ENCODE data around the gene ING4. TPM values are rescaled to one million over a fixed set of nuclear protein-coding genes. Genes with fewer than 3 reads are reported as not detected.
A peak's percentile ranks its signal among the peaks of the same experiment; 100 is the strongest.

ING4 gene
- polyA plus RNA-seq, 4 donors = 96.8 to 126 (median 114) TPM

DNA sequence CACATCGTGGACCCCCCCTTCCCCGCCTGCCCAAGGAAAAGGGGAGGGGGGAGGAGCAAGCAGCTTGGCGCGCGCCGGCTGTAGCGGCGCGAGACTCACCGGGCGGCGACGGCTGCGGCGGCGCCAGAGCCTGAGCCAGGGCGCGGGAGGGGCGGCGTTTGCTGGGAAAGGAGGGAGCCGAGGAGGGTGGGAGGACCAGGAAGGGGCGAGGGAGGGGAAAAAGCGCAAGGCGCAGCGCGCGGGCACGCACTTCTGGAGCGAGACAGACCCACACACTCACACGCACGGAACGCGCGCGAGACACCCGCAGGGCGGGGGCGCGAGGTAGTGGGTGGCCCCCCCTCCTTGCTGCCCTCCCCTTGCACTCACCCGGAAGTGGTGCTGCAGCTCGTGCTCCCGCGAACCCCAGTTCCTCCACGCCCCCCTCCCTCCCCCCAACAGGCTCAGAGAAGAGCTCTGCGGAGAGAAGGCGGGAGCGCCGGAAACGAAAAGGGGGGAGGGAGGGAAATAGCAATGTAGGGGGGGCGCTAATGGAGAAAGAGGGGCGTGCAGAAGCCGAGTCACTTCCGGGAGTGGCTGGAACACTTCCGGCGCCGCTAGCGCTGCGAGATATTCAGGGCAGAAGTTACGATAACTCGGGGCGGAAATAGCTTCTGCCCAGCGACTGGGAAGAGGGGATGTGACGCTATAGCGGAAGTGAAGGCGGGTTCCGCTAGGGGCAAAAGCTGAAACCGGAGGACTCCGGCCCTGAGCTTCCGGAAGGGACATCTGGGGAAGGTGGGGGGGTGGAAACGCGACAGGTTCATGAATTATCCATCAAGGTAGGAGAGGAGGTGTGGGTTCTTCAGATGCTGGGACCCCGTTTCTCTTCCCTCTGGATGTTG is 26.3 kb upstream of the ING4 start, which contains the start of gene ZNF384:
ZNF384 (minus strand) TSS at position 377 of the 884 bp plus-strand sequence. CDS start 9,855 bp downstream, outside the sequence.
- DNase-seq (ENCODE audit: low read depth in 4 of 4, low spot score in 3 of 4) = peak; percentile 98 to 99 (median 98)

DNA sequence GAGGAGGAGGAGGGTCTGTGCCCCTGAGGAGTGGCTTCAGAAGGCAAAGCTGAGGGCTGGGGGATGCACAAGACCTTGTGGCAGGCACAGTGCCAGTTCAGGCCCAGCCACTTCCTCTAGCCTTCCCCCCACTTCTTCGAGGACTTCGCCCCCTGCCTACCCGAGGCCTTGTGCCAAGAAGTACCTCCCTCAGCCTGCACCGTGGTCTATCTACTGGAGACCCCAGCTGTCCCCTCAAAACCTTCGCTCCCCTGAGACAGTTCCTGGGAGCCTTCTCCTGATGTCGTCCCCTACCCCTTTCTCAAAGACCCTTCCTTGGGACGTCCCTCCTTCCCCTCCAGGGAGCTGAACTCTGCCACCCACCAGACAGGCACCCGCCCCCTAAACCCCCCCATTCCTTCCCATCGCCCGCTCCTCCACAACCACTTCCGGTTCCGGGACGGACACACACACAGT is 25.7 kb upstream of the ING4 start:
- peak in 1 of 4 donors; percentile 75 for DNase-seq (ENCODE audit: low read depth in 4 of 4, low spot score in 3 of 4)

DNA sequence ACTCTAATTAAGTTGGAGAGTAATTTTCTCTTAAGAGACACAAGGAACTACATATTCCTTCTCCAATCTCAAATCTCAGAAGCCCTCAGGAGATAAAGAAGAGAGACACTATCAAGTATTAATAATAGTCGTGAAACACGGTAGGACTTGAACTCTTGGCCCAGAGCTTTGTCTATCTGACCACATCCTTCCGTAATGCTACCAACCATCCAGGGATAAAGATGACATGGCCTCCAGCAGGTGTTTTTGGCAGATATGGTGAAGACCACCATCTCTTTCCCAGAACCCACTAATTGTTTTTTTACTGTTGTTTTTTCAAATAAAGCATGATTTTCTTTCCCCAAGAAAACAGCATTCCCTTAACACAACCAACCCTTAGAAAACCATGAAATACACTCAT is 22.9 kb upstream of the ING4 start:
- no peak for DNase-seq (ENCODE audit: low read depth in 4 of 4, low spot score in 3 of 4)

DNA sequence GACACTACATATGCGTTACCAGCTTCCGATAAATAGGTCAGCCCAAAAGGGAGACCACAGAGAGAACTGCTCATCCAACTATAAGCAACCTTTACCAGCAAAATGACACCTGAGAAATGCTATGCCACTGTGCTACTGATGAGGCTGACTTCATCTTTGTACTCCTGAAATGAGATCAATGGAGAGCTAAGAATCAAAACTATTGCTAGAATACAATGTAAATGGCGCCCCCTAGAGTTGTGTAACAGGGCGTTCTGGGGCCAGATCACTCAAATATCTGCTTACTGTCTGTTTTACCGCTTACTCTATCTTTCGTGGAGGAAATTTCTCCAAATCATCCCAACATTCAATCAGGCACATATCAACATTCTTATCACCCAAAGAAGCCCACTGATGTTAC is 21.7 kb upstream of the ING4 start:
- DNase-seq (ENCODE audit: low read depth in 4 of 4, low spot score in 3 of 4) = no peak

DNA sequence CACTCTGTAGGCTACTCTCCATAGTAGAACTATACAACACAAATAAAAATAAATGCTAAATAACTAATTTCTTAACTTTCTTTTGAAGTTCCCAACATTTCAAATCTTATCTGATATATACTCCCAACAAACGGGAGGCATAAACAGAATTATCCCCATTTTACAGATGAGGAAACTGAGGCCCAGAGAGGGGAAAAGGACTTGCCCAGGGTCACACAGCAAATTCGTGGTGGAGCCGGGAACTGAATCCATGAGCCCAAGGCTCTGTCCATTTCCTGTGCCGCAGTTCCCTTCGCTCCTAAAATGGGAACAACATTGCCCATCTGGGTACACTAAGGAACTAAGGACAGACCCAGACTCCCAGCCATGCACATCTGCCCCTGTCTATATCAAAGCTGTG is 14.0 kb upstream of the ING4 start:
- DNase-seq (ENCODE audit: low read depth in 4 of 4, low spot score in 3 of 4) = no peak

DNA sequence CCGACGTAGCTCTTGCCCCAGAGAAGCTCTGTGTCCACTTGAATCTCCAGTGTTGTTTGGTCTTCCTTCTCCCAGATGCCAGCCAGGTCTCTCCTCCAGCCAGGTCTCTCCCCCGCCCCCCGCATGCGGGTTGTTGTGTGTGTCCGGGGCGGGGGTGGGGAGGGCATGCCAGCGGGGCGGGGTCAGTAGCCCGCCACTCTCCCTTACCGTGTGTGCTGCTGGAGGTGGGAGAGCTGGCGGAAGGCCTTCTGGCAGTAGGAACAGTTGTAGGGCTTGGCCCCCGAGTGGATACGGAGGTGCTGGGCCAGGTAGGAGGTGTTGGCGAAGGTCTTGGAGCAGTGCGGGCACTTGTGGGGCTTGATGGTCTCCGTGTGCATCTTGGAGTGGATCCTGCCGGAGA is 9.2 kb upstream of the ING4 start:
- DNase-seq (ENCODE audit: low read depth in 4 of 4, low spot score in 3 of 4) = no peak

DNA sequence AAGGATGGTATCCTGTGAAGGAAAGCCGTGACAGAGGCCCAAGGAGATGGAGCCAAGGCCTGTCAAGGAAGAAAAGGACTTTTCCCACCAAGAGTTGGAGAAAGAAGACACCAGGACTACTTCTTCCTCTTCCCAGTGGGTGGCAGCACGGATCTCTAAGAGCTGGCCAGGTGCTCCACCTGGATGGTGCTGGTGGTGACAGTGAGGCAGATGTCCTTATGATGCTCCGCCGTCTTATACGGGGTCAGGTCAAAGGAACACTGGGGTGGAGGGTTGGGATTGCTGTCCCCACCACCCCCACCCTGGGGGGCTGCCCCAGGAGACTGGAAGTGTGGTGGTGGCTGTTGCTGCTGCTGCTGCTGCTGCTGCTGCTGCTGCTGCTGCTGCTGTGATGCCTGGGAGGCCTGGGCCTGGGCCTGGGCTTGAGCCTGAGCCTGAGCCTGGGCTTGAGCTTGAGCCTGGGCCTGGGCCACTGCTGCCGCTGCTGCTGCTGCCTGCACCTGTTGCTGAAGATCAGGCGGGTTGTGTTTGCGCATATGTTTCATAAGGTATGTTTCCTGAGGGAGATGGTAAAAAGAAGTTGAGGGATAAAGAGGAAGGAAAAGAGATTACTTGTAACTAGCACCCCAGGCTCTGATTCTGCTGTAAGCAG is 4.8 kb upstream of the ING4 start:
- no peak for DNase-seq (ENCODE audit: low read depth in 4 of 4, low spot score in 3 of 4)

DNA sequence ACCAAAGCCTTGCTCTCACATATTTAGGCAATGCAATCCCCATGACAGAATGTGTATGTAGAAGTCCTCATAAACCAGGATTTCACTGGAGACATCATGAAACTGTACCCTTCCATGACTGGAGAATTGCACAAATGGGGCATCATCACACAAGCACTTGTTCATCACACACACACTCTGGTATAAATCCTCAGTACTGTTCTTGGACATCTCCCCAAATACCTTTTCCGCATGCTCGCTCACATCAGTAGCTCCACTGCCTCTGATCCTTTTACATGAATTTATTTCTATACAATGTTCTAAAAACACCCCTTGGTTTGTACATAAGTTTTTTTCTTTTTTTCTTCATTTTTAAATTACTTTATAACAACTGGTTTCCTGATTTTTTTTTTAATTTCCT is 3.3 kb upstream of the ING4 start:
- no peak for DNase-seq (ENCODE audit: low read depth in 4 of 4, low spot score in 3 of 4)

DNA sequence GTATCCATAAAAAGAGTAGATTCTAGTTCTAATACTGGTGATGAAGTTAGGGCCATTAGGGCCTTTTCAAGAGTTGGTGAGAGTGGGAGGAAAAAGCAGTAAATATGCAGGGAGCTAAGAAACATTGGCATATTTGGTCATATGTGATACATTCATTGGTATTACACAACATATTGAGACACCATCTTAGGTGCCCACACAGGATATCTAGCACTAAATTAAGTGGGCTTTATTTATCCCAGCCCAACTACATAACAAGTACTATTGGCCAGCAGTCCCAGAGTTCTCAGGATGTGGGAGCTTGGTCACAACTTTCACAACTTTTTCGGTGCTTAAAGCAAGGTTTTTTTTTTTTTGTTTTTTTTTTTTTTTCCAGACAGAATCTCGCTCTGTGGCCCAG is 2.0 kb upstream of the ING4 start:
- DNase-seq (ENCODE audit: low read depth in 4 of 4, low spot score in 3 of 4) = no peak

DNA sequence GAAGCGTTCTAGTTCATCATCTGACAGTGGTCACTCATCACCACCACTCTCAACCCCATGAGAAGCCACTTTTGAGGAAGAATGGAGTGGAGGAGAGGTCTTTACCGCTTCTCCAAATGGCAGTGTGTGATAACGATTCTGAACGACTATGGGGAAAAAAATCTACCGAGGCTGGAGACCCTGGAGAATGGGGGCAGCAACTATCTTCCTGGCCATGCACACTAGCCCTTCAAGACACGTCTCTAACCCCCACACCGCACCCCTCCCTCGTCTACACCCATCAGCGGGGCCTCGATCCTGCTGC is 365 bp downstream of the ING4 start:
- no peak for DNase-seq (ENCODE audit: low read depth in 4 of 4, low spot score in 3 of 4)

DNA sequence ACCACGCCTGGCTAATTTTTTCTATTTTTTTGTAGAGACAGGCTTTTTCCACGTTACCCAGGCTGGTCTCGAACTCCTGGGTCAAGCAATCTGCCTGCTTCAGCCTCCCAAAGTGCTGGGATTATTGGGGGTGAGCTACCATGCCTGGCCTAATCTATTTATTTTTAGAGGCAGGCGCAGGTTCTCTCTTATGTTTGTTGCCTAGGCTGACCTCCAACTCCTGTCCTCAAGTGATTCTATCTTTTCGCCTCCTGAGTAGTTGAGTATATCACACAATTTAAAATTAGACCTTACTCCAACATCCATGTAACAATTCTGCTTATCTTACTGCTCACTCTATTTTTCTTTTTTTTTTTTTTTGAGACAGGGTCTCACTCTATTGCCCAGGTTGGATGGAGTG is 8.9 kb downstream of the ING4 start:
- no peak for DNase-seq (ENCODE audit: low read depth in 4 of 4, low spot score in 3 of 4)

DNA sequence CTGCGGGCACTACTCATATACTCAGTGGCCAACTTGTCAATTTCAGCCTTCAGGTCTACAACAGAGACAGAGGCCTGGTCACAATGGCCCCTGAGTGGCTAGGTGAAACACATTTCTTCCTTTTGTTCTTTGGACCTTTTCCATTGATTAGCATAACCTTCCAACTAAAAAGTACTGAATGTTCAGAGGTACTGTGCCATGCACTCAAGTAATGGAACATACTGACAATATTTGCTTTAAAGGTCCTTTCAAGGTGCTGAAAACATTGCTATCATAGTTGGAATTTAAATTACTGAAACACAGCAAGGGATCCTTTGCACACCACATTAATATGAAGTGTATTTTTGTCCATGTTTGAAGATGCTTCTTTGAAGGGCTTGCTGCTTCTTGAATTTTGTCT is 9.6 kb downstream of the ING4 start:
- no peak for DNase-seq (ENCODE audit: low read depth in 4 of 4, low spot score in 3 of 4)

DNA sequence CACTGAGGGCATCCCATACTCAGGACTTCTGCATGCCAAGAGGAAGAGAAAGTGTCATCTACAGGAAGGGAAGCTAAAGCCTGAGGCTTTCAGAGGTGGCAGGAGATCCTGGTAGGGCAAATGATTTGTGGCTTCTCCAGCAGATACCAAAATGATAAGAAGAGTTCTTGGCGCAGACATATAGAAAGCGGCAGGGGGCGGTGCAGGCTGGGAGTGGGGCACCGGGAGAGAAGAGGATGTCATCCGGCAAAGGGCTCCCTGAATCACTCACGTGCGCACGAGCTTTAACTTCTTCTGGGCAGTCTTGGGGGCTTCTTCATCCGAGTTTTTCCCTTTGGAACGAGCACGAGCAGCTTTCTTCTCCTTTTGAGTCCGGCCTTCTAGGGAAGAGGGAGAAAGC is 10.5 kb downstream of the ING4 start:
- DNase-seq (ENCODE audit: low read depth in 4 of 4, low spot score in 3 of 4) = no peak

DNA sequence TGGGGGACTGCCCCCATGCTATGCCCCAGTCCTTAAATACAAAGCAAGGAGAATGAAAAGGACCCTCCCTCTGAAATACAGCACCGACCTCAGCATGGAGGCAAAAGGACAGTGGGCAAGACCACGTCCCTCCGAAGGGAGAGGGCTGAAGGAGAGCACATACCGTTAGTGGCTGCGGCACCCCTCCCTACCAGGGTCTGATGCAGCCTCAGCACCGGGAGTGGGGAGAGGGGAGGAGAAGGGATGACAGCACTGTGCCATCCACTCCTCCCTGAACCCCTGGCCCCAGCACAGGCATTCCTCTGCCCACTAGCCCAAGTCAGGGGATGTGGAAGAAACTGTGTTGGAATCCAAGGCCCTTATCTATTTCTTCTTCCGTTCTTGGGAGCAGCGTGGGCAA is 12.1 kb downstream of the ING4 start:
- no peak for DNase-seq (ENCODE audit: low read depth in 4 of 4, low spot score in 3 of 4)

DNA sequence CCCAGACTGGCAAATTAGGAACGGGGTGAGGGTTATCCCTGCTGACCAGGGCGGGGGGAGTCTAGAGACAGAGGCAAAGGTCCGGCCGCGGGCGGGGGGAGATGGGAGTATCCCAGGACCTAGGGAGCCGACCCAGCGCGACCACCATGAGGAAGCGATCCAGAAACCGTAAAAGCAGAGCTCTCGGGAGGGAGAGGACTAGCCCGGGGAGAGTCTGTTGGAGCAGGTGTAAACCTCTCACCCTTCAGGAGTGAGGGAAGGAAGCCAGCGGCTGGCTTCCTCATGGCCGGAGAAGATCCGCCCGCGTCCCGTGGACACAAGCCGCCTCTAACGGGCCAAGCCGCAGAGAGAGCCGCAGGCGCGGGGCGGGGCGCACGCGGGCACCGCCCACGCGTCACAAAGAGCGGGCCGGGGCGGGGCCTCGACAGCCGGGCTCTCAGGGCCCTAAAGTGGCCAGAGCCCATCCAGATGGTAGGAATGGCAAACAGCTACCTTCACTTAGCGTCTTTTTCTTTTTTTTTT is 15.8 kb downstream of the ING4 start, which contains the start of gene ACRBP:
ACRBP (minus strand) TSS at position 350 of the 522 bp plus-strand sequence; CDS start at position 284, 66 bp downstream.
- DNase-seq (ENCODE audit: low read depth in 4 of 4, low spot score in 3 of 4) = peak in 2 of 4 donors; percentile 51 to 61

DNA sequence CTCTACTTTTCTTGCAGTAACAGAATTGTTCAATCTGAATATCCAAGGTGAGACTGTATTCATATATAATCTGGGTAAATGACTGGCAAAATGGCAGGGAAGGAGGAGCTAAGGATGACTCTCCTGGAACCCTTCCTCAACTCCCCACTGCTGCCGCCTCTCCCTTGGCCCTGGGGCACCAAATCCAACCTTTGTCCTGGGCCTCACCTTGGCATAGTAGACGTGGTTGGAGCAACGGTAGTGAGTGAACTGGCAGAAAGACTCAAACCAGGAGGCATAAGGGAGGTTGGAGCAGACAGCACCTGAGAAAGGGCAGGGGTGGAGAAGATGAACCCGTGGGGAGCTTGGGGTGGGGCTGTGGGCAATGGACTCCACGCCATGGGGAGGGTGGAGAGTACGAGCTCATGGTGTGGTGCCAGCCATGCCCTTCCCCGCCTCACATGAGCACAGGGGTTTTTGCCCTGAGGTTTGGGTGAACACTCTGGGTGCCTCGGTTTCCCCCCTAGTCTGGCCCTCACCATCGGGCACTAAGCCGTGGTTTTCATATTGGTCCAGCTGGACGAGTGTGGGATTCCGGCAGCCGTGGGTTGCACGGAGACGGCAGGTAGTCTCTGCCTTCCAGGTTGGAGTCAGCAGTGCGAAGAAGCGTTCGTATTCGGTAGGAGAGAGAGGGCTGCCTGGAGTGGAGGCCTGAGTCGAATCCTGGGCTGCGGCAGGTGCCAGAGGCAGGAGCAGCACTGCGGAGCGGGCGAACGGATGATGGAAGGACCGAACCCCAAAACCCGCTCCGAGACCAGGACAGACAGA is 16.4 kb downstream of the ING4 start:
- no peak for DNase-seq (ENCODE audit: low read depth in 4 of 4, low spot score in 3 of 4)

DNA sequence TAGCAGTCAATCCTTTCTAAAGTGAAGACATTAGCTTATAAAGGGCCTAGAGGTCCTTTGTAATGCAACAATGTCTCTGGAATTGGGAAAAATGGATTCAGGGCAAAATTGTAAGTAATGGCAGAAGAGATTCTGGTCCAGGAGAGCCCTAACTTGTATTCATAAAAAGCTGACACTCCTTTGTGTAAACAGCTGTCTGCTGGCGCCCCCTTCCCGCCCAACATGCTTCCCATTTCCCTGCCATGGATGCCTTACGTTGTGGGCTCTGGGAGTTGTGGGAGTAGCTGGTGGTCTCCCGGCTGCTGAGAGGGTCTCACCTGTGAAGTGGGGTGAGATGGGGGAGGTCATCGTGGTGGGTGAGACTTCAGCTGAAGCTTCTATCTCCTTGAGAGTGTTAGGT is 18.0 kb downstream of the ING4 start:
- no peak for DNase-seq (ENCODE audit: low read depth in 4 of 4, low spot score in 3 of 4)

DNA sequence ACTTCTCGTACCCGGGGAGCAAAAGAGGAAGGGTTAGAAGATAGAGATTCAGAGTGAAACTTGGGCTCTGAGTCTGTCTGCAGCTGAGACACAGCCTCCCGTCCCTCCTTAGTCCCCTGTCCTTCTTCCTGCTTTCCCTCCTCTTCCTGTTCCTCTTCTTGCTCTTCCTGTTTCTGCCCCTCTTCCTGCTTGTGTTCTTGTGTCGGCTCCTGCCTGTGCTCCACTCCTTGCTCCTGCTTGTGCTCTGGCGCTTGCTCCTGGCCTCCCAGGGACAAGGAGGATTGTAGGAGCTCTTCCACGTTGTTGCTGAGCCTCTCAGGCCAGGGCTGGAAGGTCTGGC is 18.7 kb downstream of the ING4 start:
- no peak for DNase-seq (ENCODE audit: low read depth in 4 of 4, low spot score in 3 of 4)

DNA sequence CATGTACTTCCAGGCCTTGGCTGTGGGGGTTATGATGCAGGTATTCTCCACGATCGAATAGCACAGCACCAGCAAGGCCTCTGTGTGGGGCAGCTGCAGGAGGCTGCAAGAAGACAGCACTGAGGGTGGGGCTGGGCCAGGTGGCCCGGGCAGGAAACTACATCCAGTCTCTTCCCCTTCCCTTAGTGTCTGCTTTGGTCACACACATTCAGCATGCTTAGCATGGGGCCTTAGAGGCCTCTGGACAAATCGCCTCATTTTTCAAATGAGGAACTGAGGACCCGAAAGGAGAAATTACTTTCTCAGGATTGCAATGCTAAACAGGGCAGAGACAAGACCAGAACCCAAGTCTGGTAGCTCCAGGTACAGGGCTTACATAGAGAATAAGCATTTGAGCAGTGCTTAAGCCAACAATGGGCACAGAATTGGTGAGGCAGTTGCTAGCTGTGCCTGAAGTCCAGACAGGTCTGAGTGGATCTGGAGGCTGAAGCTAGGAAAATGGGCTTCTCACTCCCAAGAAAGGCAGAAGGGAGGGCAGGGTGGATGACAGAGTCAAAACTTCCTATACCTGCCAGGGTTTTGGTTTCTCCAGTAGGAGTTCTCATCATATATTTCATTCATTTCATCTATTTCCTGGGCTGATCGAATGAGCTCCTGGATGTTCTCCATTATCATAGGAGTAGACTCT is 19.2 kb downstream of the ING4 start:
- no peak for DNase-seq (ENCODE audit: low read depth in 4 of 4, low spot score in 3 of 4)

DNA sequence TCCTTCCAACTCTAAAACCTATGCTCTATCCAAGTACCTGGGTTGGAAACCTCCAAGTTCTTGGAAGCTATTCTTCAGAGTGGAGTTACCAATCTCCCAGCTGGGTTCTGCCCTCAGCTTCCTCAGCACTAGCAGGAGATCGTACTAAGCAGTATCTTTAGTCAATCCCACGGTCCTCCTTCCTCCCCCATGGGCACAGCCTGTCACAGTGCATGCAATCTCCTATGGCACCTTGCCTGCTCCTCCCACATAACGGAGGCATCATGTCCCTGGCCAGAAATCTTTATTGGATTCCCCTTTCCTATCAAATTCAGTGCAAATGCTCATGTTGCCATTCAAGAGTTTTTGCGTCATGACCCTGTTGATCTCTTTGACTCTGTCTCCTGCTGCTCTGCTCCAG is 21.8 kb downstream of the ING4 start:
- no peak for DNase-seq (ENCODE audit: low read depth in 4 of 4, low spot score in 3 of 4)

DNA sequence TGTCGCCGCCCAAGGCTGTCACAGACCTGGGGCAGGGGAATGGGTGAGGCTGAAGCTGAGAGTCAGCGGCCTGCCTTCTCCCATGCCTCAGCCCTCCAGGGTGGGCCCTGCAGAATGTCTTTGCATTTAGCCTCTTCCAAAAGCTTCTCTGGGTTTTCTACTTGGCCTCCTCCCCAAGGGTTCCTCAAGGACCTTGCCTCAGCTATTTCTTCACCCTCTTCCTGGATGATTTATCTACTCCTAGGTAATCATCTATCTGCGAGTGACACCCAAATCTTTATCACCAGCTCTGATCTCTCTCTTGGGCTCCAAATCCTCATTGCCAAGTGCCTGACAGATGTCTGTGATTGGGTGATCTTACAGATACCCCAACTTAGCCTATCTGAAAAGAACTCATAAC is 22.4 kb downstream of the ING4 start:
- DNase-seq (ENCODE audit: low read depth in 4 of 4, low spot score in 3 of 4) = no peak
